ENCODE data around the gene HAO2. TPM values are rescaled to one million over a fixed set of nuclear protein-coding genes. Genes with fewer than 3 reads are reported as not detected.

HAO2 gene
- total and polyA plus RNA-seq, 2 donors (not counting 3 experiments of a cell fraction or from before 2014, with no cell fraction given), result not detected

DNA sequence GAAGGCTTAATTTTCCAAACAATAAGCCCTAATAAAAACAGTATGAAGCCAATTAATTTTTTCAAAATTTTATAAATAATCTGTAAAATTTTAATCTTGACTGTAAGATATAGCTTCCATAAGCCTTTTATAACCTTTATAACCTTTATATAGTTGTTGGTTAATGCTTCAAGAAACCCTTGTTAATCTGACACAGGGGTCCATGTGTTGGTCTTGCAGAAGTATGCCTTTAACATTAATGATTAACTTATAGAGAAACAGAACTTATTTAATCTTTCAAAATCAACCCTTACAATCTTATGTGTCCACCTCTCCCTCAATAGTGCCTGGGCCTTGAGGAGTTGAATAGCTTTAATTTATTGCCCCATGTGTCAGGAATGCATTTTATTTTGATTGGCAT, 23.2 kb upstream of the HAO2 start:
- DNase-seq (ENCODE audit: low read depth, low spot score) (no peak), FAIRE-seq (no peak)
- Histone ChIP-seq H3K27ac (ENCODE audit: insufficient read depth, low read depth, low read length) (no peak overlapping the region), H3K4me2 (ENCODE audit: insufficient read depth, low read length) (no peak overlapping the region), H3K9me1 (replicated peaks; ENCODE audit: control insufficient read depth, extremely low read depth, insufficient read depth, low read length) (no peaks in the 10 kb centered on the region), H3K4me3 (replicated peaks in 1 of 3; ENCODE audit: insufficient read depth in 1 of 3, low read depth in 1 of 3, low read length in 3 of 3) (no peak overlapping the region), H3K9me3 (replicated peaks; ENCODE audit: control insufficient read depth, insufficient read depth, low read length) (no peaks in the 10 kb centered on the region), H3K27me3 (ENCODE audit: control insufficient read depth in 2 of 2, insufficient read depth in 2 of 2, low read length in 2 of 2) (no peaks in the 10 kb centered on the region), H2AFZ (ENCODE audit: low read depth, low read length) (no peak overlapping the region), H3K4me1 (ENCODE audit: control insufficient read depth, extremely low read depth, insufficient read depth, low read length) (no peaks in the 10 kb centered on the region), H3K79me2 (ENCODE audit: control insufficient read depth, insufficient read depth, low read length) (no peaks in the 10 kb centered on the region), H3K9ac (replicated peaks; ENCODE audit: extremely low read depth, insufficient read depth, low read length) (no peak overlapping the region), H3K36me3 (ENCODE audit: control insufficient read depth in 2 of 2, extremely low read depth in 1 of 2, insufficient read depth in 2 of 2, low read length in 2 of 2) (no peaks in the 10 kb centered on the region), H4K20me1 (replicated peaks; ENCODE audit: control insufficient read depth, extremely low read depth, insufficient read depth, low read length) (no peaks in the 10 kb centered on the region)
- ChIA-PET CTCF (interaction anchor here (0.7 kb wide), 1 partner anchor 70 kb away, joined by 3 read pairs; no protein-coding TSS in a partner anchor), POLR2A (no interaction called here)
- dilution Hi-C loops (cut with MboI; ENCODE audit: extremely low pct_ligation_motif_present, low sequenced_read_pairs) (no loop called here), intact Hi-C loops (cut with micrococcal nuclease) (no loop called here)
- no TSS peak for BruUV-seq (replicated peaks)
- no peak for TF ChIP-seq GATA2 (IDR thresholded peaks at IDR 0.05; ENCODE audit: insufficient read depth, insufficient read length, low read depth, low read length)
- no peak for TF ChIP-seq POLR2AphosphoS5 (IDR thresholded peaks at IDR 0.05; ENCODE audit: insufficient read depth, low read depth, low read length)
- TF ChIP-seq, protein P1, sequence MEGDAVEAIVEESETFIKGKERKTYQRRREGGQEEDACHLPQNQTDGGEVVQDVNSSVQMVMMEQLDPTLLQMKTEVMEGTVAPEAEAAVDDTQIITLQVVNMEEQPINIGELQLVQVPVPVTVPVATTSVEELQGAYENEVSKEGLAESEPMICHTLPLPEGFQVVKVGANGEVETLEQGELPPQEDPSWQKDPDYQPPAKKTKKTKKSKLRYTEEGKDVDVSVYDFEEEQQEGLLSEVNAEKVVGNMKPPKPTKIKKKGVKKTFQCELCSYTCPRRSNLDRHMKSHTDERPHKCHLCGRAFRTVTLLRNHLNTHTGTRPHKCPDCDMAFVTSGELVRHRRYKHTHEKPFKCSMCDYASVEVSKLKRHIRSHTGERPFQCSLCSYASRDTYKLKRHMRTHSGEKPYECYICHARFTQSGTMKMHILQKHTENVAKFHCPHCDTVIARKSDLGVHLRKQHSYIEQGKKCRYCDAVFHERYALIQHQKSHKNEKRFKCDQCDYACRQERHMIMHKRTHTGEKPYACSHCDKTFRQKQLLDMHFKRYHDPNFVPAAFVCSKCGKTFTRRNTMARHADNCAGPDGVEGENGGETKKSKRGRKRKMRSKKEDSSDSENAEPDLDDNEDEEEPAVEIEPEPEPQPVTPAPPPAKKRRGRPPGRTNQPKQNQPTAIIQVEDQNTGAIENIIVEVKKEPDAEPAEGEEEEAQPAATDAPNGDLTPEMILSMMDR (IDR thresholded peaks at IDR 0.05; ENCODE audit: extremely low read depth in 1 of 2, insufficient read depth in 1 of 2, low read depth in 1 of 2, low read length in 2 of 2), result no peak
- no peak for TF ChIP-seq POLR2A (IDR thresholded peaks at IDR 0.05; ENCODE audit: low read depth, low read length)
- no peak for TF ChIP-seq MYC (IDR thresholded peaks at IDR 0.05; ENCODE audit: low read depth, low read length)
- no peak for TF ChIP-seq JUN (IDR thresholded peaks at IDR 0.05; ENCODE audit: borderline replicate concordance, insufficient read depth, insufficient read length, low read depth)

DNA sequence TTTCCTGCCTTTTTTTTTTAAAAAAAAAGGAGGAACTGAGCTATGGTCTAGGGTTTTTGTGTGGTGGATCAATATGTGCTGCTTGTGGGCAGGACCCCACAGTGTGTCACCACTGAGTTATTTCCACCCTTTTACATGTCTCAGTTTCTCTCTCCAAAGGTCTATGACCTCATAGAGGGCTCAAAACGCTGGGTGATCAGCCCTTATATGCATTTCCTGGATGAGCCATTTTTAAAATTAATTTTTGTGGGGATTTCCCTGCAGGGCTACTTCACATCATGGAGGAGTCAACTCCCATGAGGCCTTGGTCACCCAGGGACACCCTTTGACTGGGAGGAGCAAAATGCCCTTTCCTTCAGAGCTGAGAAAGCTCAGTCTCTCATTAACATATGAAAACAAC, 20.7 kb upstream of the HAO2 start:
- dilution Hi-C loops (cut with MboI; ENCODE audit: extremely low pct_ligation_motif_present, low sequenced_read_pairs) (no loop called here), intact Hi-C loops (cut with micrococcal nuclease) (no loop called here)
- no peaks in the 10 kb centered on the region for H3K79me2 ChIP-seq (ENCODE audit: control insufficient read depth, insufficient read depth, low read length)
- DNase-seq (ENCODE audit: low read depth, low spot score) (no peak), FAIRE-seq (no peak)
- no peak overlapping the region for H3K4me2 ChIP-seq (ENCODE audit: insufficient read depth, low read length)
- no peaks in the 10 kb centered on the region for H3K9me1 ChIP-seq (replicated peaks; ENCODE audit: control insufficient read depth, extremely low read depth, insufficient read depth, low read length)
- H3K36me3 ChIP-seq (ENCODE audit: control insufficient read depth in 2 of 2, extremely low read depth in 1 of 2, insufficient read depth in 2 of 2, low read length in 2 of 2), result no peaks in the 10 kb centered on the region
- TF ChIP-seq, protein P1 (IDR thresholded peaks at IDR 0.05; ENCODE audit: extremely low read depth in 1 of 2, insufficient read depth in 1 of 2, low read depth in 1 of 2, low read length in 2 of 2), result no peak
- peak; percentile 30 for TF ChIP-seq FOS (IDR thresholded peaks at IDR 0.05; ENCODE audit: borderline replicate concordance, insufficient read depth, low read length)
- no peak overlapping the region for H3K9ac ChIP-seq (replicated peaks; ENCODE audit: extremely low read depth, insufficient read depth, low read length)
- CTCF ChIA-PET, result interaction anchor here (1.2 kb wide), 1 partner anchor 73 kb away, joined by 3 read pairs; no protein-coding TSS in a partner anchor
- H3K4me3 ChIP-seq (replicated peaks in 1 of 3; ENCODE audit: insufficient read depth in 1 of 3, low read depth in 1 of 3, low read length in 3 of 3), result no peak overlapping the region
- no peak overlapping the region for H3K27ac ChIP-seq (ENCODE audit: insufficient read depth, low read depth, low read length)
- no peak overlapping the region for H2AFZ ChIP-seq (ENCODE audit: low read depth, low read length)
- no TSS peak for BruUV-seq (replicated peaks)
- H3K27me3 ChIP-seq (ENCODE audit: control insufficient read depth in 2 of 2, insufficient read depth in 2 of 2, low read length in 2 of 2), result no peaks in the 10 kb centered on the region
- H4K20me1 ChIP-seq (replicated peaks; ENCODE audit: control insufficient read depth, extremely low read depth, insufficient read depth, low read length), result no peaks in the 10 kb centered on the region
- no peaks in the 10 kb centered on the region for H3K4me1 ChIP-seq (ENCODE audit: control insufficient read depth, extremely low read depth, insufficient read depth, low read length)
- POLR2A ChIA-PET, result no interaction called here
- H3K9me3 ChIP-seq (replicated peaks; ENCODE audit: control insufficient read depth, insufficient read depth, low read length), result no peaks in the 10 kb centered on the region

All from endothelial cell of umbilical vein (primary cell).